HG03354 (cell line): ENCODE results near the gene WWTR1.

Experiments
- ATAC-seq: cut with Tn5 transposase; IDR thresholded peaks from one replicate; pipeline ENCODE4 v1.9.1; 2021; ENCODE audit warnings: mild to moderate bottlenecking; ENCODE audit not compliant: unreplicated experiment, poor library complexity, severe bottlenecking

WWTR1 gene

DNA sequence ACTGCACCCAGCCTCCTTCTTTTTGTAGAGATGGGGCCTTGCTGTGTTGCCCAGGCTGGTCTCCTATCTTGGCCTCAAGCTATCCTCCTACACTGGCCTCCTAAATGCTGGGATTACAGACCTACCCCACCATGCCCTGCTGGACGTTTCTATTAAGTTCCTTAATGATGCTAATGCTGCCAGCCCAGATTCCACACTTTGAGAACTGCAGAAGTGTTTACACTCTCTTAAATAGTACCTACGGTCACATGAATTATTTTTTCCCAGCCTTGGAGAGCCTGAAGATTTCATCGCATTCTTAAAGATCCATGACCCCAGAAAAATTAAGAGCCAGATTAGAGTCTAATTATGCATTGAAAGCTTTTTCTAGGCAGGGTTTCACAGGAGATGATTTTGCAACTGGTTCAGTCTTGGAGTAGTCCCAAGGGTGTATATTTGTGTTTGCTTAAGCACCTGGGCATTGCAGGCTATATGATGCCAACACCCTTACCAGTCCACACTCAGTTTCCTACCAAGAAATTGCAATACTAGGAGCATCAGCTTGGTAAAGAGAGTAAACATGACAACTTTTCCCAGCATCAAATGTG lies 146.7 kb downstream of the WWTR1 start:
- ATAC-seq, result no peak

DNA sequence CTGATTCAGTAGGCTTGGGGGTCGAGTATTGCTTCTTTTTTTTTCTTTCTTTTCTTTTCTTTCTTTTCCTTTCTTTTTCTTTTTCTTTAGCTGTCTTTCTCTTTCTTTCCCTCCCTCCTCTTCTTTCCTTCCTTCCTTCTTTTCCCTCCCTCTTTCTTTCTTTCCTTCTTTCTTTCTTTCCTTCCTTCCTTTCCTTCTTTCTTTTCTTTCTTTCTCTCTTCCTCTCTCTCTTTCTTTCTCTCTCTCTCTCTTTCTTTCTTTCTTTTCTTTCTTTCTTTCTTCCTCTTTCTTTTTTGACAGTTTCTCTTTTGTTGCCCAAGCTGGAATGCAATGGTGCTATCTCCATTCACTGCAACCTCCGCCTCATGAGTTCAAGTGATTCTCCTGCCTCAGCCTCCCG lies 147.3 kb downstream of the WWTR1 start:
- ATAC-seq, result no peak

DNA sequence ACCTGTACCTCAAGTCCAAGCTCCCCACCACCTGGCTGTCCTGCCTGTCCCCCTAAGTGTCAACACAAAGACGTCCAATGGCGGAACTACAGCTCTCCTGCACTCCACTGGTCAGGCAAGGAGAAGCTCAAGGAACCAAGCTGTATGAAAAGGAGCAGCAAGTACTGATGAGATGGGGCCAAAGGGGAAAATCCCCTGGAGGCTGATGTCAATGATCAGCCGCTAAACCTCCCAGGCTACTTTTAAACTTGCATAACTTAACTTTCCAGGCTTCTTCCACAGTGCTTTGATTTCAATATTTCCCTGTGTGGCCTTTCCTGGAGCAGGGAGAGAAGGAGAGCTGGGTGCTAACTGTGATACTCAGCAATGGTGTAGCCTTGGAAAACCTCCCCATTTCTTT lies 148.3 kb downstream of the WWTR1 start:
- no peak for ATAC-seq

DNA sequence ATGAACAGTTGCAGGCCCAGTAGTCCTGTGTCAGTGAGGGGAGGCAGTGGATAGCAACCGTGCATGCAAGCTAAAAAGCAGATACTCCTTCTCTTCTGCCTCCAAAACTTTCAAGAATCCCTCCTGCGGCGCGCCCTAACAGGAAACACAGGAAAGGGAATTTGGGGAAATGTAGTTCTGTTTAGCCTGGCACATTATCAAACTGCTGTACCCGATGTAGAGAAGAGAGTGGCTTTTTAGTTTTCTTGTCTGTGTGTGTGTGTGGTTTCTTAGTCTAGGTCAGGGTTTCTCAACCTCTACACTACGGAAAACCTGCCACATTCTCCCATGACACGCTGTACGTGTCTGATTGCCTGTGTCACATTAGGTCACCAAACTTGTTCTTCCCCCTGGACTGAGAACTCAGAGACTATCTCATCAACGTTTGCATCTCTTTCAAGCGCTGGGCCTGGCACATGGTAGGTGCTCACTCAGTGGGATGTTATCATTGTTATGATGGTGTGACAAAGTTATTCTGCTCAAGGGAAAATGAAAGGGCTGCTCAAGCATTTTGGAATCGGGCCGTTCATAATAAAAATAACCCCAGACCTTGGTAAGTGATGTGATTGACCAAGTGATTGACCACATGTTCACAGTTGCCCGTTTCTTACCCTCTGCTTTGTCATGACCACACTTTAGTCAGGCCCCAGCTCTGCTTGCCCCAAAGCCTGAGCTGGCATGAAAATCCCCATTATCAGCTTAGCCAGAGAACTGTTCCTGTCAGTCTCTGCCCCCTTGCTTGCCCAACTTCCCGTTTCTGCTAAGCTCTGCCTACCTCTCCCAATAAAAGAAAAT lies 150.1 kb downstream of the WWTR1 start:
- ATAC-seq, result no peak

DNA sequence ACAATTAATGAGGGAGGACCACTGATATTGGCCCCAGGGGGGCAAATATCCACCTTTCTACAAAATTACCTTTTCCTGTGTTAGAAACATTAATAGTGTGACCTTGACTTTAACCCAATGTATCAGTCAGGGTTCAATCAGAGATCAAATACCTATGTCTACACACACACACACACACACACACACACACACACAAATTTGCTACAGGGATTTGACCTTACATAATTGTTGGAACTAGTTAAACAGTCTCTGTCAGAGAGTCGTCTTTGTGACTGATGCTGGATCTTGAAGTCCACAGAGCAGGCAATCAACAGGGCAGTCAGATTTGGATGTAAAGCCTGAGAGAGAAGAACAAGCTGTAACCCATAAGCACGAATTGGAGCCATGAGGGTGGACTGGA lies 150.9 kb downstream of the WWTR1 start:
- no peak for ATAC-seq

DNA sequence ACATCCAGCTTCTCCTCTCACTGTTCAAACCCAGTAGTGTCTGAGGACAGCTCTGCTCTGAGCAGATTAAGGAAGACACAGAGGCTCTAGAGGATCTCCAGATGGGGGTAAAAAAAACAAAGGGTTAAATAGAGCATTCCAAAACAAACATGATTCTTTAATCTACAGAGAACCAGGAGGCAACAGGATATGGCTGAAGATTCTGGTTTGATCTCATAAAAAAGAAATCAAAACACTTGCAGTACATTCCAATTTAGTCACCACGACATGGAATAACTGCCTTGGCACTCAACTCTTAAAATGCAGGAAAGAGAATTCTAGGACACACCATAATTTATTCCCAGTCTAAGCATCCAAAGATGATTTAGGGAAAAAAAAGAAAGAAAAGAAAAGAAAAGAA lies 151.3 kb downstream of the WWTR1 start:
- no peak for ATAC-seq

DNA sequence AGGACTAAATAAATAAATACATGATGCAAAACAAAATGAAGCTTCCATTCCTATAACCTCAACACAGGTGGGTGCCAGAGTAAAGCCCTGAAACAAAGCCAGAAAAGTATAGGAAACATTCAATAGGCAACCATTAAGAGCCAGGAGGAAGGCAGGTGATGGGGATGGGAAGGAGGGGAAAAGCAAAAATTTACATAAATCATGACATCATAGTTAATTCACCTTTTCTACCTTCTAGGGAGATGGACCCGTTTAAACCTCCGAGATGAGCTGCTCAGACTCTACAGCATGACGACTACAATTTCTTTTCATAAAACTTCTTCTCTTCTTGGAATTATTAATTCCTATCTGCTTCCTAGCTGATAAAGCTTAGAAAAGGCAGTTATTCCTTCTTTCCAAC lies 155.4 kb downstream of the WWTR1 start:
- no peak for ATAC-seq

DNA sequence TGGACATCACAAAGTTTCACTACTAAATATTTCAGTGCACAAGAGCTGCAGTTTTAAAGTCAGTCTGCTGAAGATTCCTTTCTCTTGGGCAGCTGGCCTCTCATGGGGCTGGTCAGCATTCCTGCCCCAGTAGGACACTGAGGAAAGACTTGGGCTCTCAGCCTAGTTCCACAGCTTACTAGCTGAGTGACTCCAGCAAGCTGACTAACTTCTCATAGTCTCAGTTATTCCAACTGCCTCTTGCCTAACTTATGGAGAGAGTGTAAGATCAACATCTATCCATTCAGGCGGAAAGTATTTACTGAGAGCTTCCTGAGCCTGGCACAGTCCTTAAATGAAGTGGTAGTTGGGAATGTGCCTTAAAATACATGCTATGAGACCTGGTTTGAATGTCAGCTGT lies 156.3 kb downstream of the WWTR1 start:
- no peak for ATAC-seq

DNA sequence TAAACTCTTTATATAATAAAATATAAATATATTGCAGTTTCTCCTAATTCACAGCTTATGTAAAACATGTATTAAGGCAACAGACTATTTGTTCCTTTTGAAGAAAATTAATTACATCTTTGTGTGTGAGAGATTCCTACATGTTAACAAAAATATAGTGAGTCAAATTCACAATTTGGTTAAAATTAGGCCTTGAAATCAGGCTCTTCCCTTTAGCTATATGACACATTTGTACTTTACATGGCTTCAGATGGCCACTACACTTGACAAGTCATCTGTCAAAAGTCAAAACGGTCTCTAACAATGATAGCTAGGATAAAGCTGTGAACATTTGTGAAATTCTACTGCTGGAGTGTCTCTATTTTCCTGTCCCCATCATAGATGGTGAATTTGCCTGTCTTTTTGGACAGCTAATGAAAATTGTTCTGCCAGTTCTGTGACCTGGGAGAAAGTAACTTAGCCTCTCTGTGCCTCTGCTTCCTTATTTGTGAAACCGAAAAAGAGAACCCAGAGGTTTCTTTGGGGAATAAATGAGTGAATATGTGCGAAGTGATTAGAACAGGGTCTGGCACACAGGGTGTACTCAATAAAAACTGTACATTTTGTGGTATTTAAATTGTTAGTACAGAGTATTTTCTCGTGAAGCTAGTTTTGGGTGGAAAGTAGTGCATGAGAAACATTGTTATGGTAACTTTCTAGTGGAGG lies 159.7 kb downstream of the WWTR1 start:
- ATAC-seq, result no peak

DNA sequence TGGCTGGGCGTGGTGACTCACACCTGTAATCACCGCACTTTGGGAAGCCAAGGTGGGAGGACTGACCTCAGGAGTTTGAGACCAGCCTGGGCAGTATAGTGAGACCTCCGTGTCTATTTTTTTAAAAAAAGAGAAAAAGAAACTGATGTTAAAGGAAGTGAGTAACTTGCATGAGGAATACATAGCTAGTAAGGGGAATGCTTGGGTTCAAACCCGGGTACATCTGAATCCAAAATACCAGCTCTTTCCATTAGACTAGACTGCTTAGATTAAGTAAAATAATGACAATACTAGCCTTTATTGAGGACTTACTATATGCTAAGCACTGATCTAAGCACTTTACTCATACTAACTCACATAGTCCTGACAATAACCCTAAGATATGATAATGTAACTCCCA lies 160.9 kb downstream of the WWTR1 start:
- no peak for ATAC-seq

DNA sequence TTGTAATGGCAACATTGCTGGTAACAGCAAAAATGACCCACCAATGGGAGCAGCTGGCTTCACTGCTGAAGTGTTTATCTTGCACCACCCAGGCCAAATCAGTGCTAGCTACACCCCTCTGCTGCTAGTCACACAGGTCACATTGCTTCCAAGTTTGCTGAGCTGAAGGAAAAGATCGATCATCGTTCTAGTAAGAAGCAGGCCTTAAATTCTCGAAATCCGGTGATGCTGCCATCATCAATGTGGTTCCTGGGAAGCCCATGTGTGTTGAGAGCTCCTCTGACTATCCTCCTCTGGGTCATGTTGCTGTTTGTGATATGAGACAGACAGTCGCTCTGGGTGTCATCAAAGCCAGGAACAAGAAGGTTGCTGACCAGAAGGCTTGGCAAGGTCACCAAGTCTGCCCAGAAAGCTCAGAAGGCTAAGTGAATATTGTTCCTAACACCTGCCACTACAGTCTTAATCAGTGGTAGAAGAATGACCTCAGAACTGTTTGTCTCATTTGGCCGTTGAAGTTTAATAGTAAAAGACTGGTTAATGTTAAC lies 162.2 kb downstream of the WWTR1 start:
- ATAC-seq, result no peak

DNA sequence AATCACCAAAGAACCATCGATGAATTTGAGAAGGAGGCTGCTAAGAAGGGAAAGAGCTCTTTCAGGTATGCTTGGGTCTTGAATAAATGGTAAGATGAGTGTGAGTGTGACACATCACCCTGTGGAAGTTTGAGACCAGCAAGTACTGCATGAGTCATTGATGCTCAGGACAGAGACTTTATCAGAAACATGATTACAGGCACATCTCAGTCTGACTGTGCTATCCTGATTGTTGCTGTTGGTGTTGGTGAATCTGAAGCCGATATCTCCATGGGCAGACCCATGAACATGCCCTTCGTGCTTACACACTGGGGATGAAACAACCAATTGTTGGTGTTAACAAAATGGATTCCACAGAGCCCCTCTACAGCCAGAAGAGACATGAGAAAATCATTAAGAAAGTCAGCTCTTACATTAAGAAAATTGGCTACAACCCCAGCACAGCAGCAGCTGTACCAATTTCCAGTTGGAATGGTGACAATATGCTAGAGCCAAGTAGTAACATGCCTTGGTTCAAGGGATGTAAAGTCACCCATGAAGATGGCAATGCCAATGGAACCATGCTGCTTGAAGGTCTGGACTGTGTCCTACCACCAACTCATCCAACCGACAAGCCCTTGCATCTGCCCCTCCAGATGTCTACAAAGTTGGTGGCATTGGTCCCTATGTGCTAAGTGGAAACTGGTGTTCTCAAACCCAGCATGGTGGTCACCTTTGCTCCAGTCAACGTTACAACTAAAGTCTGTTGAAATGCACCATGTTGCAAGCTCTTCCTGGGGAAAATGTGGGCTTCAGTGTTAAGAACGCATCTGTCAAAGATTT lies 162.9 kb downstream of the WWTR1 start:
- no peak for ATAC-seq

DNA sequence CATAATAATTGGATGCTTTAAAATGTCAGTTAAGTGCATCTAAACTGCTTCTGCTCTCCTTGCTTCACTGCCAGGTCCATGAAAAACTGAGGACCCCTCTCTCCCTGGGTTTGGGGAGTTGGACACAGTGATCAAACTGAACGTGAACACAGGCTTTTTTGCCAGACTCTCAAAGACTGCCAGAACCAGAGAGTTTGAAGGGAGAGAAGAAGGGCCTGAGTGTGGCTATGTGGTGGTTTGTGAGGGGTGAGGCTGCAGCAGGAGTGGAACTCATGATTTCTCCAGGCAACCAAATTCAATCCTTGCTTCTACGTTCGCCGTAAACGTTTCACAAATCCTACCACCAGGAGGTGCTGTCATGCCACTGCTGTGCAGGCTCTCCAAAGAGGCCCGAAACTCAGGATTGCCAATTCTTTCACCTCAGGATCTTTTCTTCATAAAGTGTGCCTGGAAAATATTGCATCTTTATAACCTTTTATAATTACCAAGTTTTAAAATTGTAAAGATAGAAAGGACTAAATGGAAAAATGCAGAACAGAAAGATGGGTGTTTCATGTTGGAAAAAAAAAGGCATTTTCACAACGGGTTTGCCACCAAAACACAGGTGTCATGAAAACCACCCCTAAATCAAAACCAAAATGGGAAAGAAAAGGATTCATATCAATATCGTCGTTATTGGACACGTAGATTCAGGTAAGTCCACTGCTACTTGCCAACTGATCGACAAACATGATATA lies 163.6 kb downstream of the WWTR1 start:
- ATAC-seq, result peak; percentile 65

DNA sequence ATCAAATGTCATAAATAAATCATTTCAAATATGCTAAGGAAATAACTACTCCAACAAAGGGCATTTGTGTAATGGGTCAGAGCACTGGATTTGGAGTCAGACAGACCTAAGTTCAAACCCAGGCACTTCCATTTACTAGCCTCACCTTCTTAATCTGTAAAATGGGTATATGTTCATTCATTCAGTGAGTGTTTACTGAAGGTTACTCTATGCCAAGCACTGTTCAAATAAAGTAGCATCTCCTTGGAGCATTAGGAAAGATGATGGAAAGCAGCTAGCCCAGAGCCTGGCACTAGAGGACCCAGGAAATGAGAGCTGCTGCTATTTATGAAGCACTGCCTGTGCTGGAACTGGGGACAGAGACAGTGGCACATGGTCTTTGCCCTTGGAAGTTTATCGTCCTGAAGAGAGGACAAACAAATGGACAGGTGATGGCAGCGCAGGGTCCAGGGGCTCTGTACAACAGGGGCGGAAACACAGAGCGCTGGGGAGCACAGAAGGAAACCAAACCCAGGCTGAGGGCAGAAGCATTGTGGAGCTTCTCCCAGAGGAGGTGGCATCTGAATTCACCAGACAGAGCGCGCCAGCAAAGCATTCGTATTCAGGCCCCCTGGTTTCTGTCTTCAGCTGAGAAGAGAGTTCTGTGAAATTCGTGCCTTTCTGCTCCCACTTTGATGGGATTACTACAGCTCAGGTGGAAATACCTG lies 164.4 kb downstream of the WWTR1 start:
- no peak for ATAC-seq

DNA sequence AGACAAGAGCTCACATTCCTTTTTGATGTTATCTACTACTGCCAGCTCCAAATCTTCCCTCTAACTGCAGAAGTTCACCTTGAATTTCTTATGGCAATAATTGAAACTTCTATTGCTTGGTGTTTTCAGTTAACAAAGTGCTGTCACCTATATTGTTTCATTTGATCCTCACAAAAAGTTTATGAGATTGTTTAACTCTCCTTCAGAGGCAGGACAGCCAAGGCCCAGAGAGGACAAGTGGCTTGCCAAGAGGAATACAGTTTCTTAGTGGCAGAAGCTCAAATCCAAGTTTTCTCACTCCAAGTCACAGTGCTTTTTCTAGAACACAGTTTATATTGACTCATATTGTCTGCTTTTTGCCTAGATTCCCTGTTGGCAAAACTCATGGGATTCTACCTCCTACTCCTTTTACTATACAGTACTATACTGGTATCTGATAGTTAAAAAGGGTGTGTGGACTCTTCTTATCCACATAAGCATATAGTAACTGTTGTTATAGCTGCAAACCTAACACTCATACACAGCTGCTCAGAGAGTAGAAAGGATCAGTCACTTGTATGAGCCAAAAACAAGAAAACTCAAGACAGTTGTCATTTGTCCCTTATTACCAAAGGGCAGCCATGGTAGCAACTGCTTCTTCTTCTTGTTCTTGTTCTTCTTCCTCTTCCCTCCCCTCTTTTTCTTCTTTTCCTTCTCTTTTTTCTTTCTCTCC lies 167.4 kb downstream of the WWTR1 start:
- ATAC-seq, result no peak

DNA sequence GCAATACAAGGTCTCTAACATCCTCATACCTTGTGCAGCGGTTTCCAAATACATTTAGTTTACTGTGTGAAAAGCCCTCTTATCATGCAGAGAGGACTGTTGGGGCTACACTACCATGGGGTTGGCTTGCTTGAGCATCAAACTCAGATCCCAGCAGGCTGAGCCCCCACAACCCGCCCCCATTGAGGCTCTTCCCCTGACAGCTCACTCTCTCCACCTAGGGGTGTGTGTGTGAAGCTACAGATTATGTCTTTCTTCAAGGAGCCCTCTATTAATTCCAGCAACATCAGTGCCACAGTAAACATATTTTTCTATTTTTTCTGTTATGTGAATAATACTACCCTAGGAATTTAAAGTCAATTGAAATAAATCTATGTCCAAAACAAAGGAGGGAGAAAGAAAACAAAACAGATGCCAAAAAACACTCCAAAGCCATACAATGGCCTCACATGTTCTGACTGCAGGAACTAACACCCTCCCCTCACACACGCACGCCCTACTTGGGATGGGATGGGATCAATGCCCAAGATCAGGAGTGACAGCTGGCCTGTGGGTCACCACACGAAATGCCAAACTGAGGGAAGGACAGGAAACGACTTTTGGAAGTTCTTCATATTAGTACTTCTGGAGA lies 168.7 kb downstream of the WWTR1 start:
- ATAC-seq, result no peak

DNA sequence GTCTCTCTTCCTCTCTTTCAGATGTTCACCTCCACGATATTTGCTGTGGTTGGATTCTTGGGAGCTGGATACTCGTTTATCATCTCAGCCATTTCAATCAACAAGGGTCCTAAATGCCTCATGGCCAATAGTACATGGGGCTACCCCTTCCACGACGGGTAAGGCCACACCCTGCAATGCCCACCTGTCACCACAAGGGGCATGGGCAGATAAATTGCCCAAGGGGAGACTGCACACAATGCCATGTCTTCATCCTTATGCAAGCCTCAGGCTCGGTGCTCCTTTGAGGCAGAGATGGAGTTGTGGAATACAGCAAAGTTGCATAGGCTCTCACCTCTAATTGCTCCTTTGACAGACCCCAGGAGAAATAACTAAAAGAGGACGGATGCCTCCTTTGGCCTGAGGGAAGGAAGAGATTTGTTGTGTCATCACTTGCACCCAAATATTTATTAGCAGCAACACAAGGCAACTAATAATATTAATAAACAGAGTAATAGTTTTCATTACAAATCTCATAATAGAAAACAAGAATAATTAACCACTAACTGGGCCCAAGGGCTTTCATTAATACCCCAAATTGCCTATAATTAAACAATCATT lies 170.1 kb downstream of the WWTR1 start:
- peak; percentile 94 for ATAC-seq
